ENCODE measurements around the gene CMTM5.

CMTM5 gene

GRCh38 chr14:23380976-23381375 is 4.1 kb downstream of the CMTM5 start:
- no peak for ATAC-seq
- TF ChIP-seq ZNF565 (CRISPR knock-in tag; conservative IDR thresholded peaks at IDR 0.05; ENCODE audit: low read depth) (no peak), BACH2 (CRISPR knock-in tag; IDR thresholded peaks at IDR 0.05; ENCODE audit: borderline replicate concordance) (no peak), ARNTL (CRISPR knock-in tag; IDR thresholded peaks at IDR 0.05; ENCODE audit: borderline replicate concordance, low read depth) (no peak), PPARA (CRISPR knock-in tag; IDR thresholded peaks at IDR 0.05; ENCODE audit: borderline replicate concordance) (no peak), TCF4 (CRISPR knock-in tag; IDR thresholded peaks at IDR 0.05; ENCODE audit: borderline replicate concordance) (no peak), CSDC2 (CRISPR knock-in tag; IDR thresholded peaks at IDR 0.05) (no peak), ISL1 (CRISPR knock-in tag; IDR thresholded peaks at IDR 0.05) (no peak), ZFP30 (CRISPR knock-in tag; IDR thresholded peaks at IDR 0.05) (no peak), PATZ1 (CRISPR knock-in tag; IDR thresholded peaks at IDR 0.05; ENCODE audit: borderline replicate concordance) (no peak), ZNF70 (CRISPR knock-in tag; IDR thresholded peaks at IDR 0.05) (no peak)
- TF ChIP-seq, protein P1, sequence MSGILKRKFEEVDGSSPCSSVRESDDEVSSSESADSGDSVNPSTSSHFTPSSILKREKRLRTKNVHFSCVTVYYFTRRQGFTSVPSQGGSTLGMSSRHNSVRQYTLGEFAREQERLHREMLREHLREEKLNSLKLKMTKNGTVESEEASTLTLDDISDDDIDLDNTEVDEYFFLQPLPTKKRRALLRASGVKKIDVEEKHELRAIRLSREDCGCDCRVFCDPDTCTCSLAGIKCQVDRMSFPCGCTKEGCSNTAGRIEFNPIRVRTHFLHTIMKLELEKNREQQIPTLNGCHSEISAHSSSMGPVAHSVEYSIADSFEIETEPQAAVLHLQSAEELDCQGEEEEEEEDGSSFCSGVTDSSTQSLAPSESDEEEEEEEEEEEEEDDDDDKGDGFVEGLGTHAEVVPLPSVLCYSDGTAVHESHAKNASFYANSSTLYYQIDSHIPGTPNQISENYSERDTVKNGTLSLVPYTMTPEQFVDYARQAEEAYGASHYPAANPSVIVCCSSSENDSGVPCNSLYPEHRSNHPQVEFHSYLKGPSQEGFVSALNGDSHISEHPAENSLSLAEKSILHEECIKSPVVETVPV (CRISPR knock-in tag; IDR thresholded peaks at IDR 0.05): no peak

GRCh38 chr14:23381871-23382270 is 5.0 kb downstream of the CMTM5 start:
- no peak for TF ChIP-seq PPARA (CRISPR knock-in tag; IDR thresholded peaks at IDR 0.05; ENCODE audit: borderline replicate concordance)
- TF ChIP-seq POU6F1 (CRISPR knock-in tag; IDR thresholded peaks at IDR 0.05; ENCODE audit: borderline replicate concordance, low read depth): no peak
- TF ChIP-seq ZFP3 (CRISPR knock-in tag; IDR thresholded peaks at IDR 0.05): no peak
- TF ChIP-seq SNAI2 (CRISPR knock-in tag; IDR thresholded peaks at IDR 0.05): no peak
- TF ChIP-seq TCF4 (CRISPR knock-in tag; IDR thresholded peaks at IDR 0.05; ENCODE audit: borderline replicate concordance): no peak
- no peak for TF ChIP-seq ZFP30 (CRISPR knock-in tag; IDR thresholded peaks at IDR 0.05)
- ATAC-seq: no peak

DNA sequence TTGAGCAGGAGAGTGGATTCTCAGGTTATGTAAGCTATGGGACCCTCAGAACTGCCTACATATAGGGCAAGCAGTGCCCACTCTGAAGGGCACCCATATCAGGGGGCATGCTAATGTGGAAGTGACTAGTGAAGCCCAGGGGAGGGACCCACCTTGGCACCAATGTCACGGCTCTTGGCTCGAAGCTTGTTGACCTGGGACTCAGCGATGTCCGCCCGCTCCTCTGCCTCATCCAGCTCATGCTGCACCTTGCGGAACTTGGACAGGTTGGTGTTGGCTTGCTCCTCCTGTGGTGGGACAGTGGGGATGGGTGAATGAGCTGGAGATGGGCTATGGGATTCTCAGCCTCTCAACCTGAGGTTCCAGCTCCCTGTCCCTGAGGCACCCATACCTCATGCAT is 5.4 kb downstream of the CMTM5 start:
- TF ChIP-seq PPARA (CRISPR knock-in tag; IDR thresholded peaks at IDR 0.05; ENCODE audit: borderline replicate concordance) (no peak), OSR1 (CRISPR knock-in tag; IDR thresholded peaks at IDR 0.05) (no peak), BACH2 (CRISPR knock-in tag; IDR thresholded peaks at IDR 0.05; ENCODE audit: borderline replicate concordance) (no peak), ZFP30 (CRISPR knock-in tag; IDR thresholded peaks at IDR 0.05) (no peak)
- TF ChIP-seq, protein P2, sequence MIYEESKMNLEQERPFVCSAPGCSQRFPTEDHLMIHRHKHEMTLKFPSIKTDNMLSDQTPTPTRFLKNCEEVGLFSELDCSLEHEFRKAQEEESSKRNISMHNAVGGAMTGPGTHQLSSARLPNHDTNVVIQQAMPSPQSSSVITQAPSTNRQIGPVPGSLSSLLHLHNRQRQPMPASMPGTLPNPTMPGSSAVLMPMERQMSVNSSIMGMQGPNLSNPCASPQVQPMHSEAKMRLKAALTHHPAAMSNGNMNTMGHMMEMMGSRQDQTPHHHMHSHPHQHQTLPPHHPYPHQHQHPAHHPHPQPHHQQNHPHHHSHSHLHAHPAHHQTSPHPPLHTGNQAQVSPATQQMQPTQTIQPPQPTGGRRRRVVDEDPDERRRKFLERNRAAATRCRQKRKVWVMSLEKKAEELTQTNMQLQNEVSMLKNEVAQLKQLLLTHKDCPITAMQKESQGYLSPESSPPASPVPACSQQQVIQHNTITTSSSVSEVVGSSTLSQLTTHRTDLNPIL (CRISPR knock-in tag; IDR thresholded peaks at IDR 0.05; ENCODE audit: low read depth): no peak
- ATAC-seq: no peak

- no peak for ATAC-seq
- no peak for TF ChIP-seq OSR1 (CRISPR knock-in tag; IDR thresholded peaks at IDR 0.05)
- TF ChIP-seq ZFP30 (CRISPR knock-in tag; IDR thresholded peaks at IDR 0.05): no peak
- no peak for TF ChIP-seq ZNF565 (CRISPR knock-in tag; conservative IDR thresholded peaks at IDR 0.05; ENCODE audit: low read depth)
- no peak for TF ChIP-seq RARB (CRISPR knock-in tag; IDR thresholded peaks at IDR 0.05)
- TF ChIP-seq ISL1 (CRISPR knock-in tag; IDR thresholded peaks at IDR 0.05): no peak
- TF ChIP-seq SNAI2 (CRISPR knock-in tag; IDR thresholded peaks at IDR 0.05): no peak
- TF ChIP-seq CSDC2 (CRISPR knock-in tag; IDR thresholded peaks at IDR 0.05): no peak
- TF ChIP-seq ZNF8 (CRISPR knock-in tag; IDR thresholded peaks at IDR 0.05): no peak
- no peak for TF ChIP-seq BACH2 (CRISPR knock-in tag; IDR thresholded peaks at IDR 0.05; ENCODE audit: borderline replicate concordance)
- TF ChIP-seq PATZ1 (CRISPR knock-in tag; IDR thresholded peaks at IDR 0.05; ENCODE audit: borderline replicate concordance): no peak
- no peak for TF ChIP-seq ZC3H10 (CRISPR knock-in tag; IDR thresholded peaks at IDR 0.05)
- no peak for TF ChIP-seq ESRRG (CRISPR knock-in tag; IDR thresholded peaks at IDR 0.05)
Observed at GRCh38 chr14:23382731-23383440, 6.0 kb downstream of the CMTM5 start.
